GM19467 (cell line): ENCODE data around the gene CBLC.
"Not testable (repeated sequence)": the region's sequence is repeated elsewhere in the genome, so short reads cannot be mapped to it uniquely, and the experiment has no call there.

Source experiments
- ATAC-seq: cut with Tn5 transposase; IDR thresholded peaks from one replicate; pipeline ENCODE4 v1.9.1; 2021; ENCODE audit warnings: mild to moderate bottlenecking, moderate library complexity; ENCODE audit not compliant: unreplicated experiment

CBLC gene

GRCh38 chr19:44816301-44816700 is 38.6 kb downstream of the CBLC start:
- ATAC-seq, result no peak

- no peak for ATAC-seq
Measured at GRCh38 chr19:44817725-44818465, 40.2 kb downstream of the CBLC start.

GRCh38 chr19:44818466-44819031 is 40.9 kb downstream of the CBLC start:
- no peak for ATAC-seq

- no peak for ATAC-seq
Measured at GRCh38 chr19:44819246-44819832, 41.6 kb downstream of the CBLC start.

GRCh38 chr19:44820648-44821609 is 43.2 kb downstream of the CBLC start:
- ATAC-seq, result no peak

- no peak for ATAC-seq
Measured at GRCh38 chr19:44822177-44822576, 44.5 kb downstream of the CBLC start.

- no peak for ATAC-seq
Measured at GRCh38 chr19:44822670-44823372, 45.1 kb downstream of the CBLC start.

GRCh38 chr19:44823373-44823698 is 45.6 kb downstream of the CBLC start:
- no peak for ATAC-seq

GRCh38 chr19:44824761-44825160 is 47.1 kb downstream of the CBLC start:
- no peak for ATAC-seq

- ATAC-seq, result not testable (repeated sequence)
Measured at GRCh38 chr19:44832875-44833274, 55.2 kb downstream of the CBLC start.

- not testable (repeated sequence) for ATAC-seq
Measured at GRCh38 chr19:44834399-44834798, 56.7 kb downstream of the CBLC start.

GRCh38 chr19:44839276-44839675 is 61.6 kb downstream of the CBLC start:
- no peak for ATAC-seq

- ATAC-seq, result no peak
Measured at GRCh38 chr19:44840811-44841210, 63.1 kb downstream of the CBLC start.

- no peak for ATAC-seq
Measured at GRCh38 chr19:44841231-44841630, 63.5 kb downstream of the CBLC start.

GRCh38 chr19:44845286-44845611 is 67.6 kb downstream of the CBLC start:
- ATAC-seq, result no peak

- no peak for ATAC-seq
Measured at GRCh38 chr19:44845612-44846454, 68.1 kb downstream of the CBLC start, which contains the start of gene NECTIN2. TSS of gene NECTIN2 (plus strand) at chr19:44846297. CDS start at chr19:44846526, 229 bp downstream.

GRCh38 chr19:44846455-44847143 is 68.9 kb downstream of the CBLC start:
- ATAC-seq, result no peak

- no peak for ATAC-seq
Measured at GRCh38 chr19:44847144-44848035, 69.7 kb downstream of the CBLC start.
